Measurements from ENCODE around the gene LYST.
"Not testable (repeated sequence)": the region's sequence is repeated elsewhere in the genome, so short reads cannot be mapped to it uniquely, and the experiment has no call there.

Gene LYST

DNA sequence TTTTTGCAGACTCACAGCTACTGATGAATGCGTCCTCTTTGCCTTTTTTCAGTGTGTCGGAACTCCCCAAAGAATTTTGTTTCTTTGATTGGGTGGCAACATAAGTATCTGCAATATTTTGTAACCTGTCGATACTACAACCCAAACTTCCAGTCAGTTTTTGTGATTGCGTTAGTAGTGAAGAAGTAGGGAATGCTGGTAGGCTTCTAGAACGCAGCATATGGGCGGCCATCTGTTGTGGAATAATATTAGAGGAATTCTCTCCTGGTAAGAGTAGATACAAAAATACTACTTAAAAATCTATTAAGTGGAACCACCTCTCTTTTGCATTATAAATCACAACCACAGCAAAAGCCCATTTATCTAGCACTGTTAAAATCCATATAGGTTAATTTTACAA lies 107.4 kb downstream of the LYST start:
- H3K4me3 ChIP-seq (ENCODE audit: low read length): no peak overlapping the region
- TF ChIP-seq, protein P1, sequence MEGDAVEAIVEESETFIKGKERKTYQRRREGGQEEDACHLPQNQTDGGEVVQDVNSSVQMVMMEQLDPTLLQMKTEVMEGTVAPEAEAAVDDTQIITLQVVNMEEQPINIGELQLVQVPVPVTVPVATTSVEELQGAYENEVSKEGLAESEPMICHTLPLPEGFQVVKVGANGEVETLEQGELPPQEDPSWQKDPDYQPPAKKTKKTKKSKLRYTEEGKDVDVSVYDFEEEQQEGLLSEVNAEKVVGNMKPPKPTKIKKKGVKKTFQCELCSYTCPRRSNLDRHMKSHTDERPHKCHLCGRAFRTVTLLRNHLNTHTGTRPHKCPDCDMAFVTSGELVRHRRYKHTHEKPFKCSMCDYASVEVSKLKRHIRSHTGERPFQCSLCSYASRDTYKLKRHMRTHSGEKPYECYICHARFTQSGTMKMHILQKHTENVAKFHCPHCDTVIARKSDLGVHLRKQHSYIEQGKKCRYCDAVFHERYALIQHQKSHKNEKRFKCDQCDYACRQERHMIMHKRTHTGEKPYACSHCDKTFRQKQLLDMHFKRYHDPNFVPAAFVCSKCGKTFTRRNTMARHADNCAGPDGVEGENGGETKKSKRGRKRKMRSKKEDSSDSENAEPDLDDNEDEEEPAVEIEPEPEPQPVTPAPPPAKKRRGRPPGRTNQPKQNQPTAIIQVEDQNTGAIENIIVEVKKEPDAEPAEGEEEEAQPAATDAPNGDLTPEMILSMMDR (conservative IDR thresholded peaks at IDR 0.05; ENCODE audit: low read length): no peak
- DNase-seq (ENCODE audit: low read depth): no peak

- TF ChIP-seq, protein P1 (conservative IDR thresholded peaks at IDR 0.05; ENCODE audit: low read length): no peak
- no peak for DNase-seq (ENCODE audit: low read depth)
- no peak overlapping the region for H3K4me3 ChIP-seq (ENCODE audit: low read length)
Observed at GRCh38 chr1:235758931-235759330, 107.8 kb downstream of the LYST start.

GRCh38 chr1:235757587-235758096 lies 109.1 kb downstream of the LYST start:
- H3K4me3 ChIP-seq (ENCODE audit: low read length): no peak overlapping the region
- TF ChIP-seq, protein P1 (conservative IDR thresholded peaks at IDR 0.05; ENCODE audit: low read length): no peak
- no peak for DNase-seq (ENCODE audit: low read depth)

GRCh38 chr1:235754186-235754585 lies 112.5 kb downstream of the LYST start:
- DNase-seq (ENCODE audit: low read depth); H3K4me3 ChIP-seq (ENCODE audit: low read length): not testable (repeated sequence)

GRCh38 chr1:235749755-235750300 lies 116.9 kb downstream of the LYST start:
- TF ChIP-seq, protein P1 (conservative IDR thresholded peaks at IDR 0.05; ENCODE audit: low read length): no peak
- DNase-seq (ENCODE audit: low read depth): no peak
- no peak overlapping the region for H3K4me3 ChIP-seq (ENCODE audit: low read length)

GRCh38 chr1:235748747-235749146 lies 118.0 kb downstream of the LYST start:
- TF ChIP-seq, protein P1 (conservative IDR thresholded peaks at IDR 0.05; ENCODE audit: low read length): no peak
- no peak overlapping the region for H3K4me3 ChIP-seq (ENCODE audit: low read length)
- DNase-seq (ENCODE audit: low read depth): no peak

- no peak for DNase-seq (ENCODE audit: low read depth)
- no peak overlapping the region for H3K4me3 ChIP-seq (ENCODE audit: low read length)
- TF ChIP-seq, protein P1 (conservative IDR thresholded peaks at IDR 0.05; ENCODE audit: low read length): no peak
Observed at GRCh38 chr1:235746245-235746644, 120.5 kb downstream of the LYST start.

All from AG10803 (cell line).